ENCODE results near the gene EHD4.

Gene EHD4

DNA sequence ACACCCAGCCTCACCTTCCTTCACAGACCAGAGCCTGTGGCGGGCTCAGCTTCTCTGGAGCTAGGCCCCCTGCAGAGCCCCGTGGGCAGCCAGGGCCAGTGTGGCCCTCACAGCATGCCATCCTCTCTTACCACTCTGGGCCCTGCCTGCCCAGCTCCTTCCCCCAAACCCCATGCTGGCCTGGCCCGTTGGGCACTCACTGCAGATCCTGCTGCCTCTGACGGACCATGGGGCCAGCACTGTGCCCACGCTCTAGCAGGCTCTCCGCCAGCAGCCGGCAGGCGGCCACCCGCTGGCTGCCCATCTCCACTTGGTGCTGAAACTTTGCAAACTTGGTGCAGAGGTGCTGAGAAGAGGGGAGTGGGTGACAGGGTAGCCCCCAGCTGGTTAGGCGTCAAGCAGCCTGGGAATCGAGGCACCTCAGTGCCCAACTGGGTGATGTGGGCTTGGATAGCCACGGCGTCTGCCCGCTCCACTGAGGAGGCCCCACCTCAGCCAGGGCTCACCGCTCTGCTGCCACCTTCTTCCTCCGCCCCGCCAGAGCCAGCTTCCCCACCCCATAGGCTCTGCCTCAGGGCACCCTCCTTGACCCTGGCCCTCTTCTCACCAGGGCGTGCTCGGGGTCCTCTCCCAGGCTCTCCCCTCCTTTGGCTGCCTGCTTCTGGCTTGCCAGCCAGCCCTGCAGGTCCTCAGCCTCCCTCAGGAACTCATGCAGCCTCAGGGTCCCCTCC lies 101.0 kb downstream of the EHD4 start:
- TF ChIP-seq MYC (IDR thresholded peaks at IDR 0.05; ENCODE audit: low read depth, low read length) = no peak
- TF ChIP-seq, protein P1, sequence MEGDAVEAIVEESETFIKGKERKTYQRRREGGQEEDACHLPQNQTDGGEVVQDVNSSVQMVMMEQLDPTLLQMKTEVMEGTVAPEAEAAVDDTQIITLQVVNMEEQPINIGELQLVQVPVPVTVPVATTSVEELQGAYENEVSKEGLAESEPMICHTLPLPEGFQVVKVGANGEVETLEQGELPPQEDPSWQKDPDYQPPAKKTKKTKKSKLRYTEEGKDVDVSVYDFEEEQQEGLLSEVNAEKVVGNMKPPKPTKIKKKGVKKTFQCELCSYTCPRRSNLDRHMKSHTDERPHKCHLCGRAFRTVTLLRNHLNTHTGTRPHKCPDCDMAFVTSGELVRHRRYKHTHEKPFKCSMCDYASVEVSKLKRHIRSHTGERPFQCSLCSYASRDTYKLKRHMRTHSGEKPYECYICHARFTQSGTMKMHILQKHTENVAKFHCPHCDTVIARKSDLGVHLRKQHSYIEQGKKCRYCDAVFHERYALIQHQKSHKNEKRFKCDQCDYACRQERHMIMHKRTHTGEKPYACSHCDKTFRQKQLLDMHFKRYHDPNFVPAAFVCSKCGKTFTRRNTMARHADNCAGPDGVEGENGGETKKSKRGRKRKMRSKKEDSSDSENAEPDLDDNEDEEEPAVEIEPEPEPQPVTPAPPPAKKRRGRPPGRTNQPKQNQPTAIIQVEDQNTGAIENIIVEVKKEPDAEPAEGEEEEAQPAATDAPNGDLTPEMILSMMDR (IDR thresholded peaks at IDR 0.05; ENCODE audit: low read depth, low read length) = no peak
- TF ChIP-seq, protein P2, sequence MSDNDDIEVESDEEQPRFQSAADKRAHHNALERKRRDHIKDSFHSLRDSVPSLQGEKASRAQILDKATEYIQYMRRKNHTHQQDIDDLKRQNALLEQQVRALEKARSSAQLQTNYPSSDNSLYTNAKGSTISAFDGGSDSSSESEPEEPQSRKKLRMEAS (IDR thresholded peaks at IDR 0.05; ENCODE audit: low read depth, low read length) = no peak
- no peak for TF ChIP-seq POLR2A (IDR thresholded peaks at IDR 0.05; ENCODE audit: extremely low read depth, insufficient read length)
- H3K4me3 ChIP-seq (ENCODE audit: low read depth, low read length) = no peak overlapping the region
- no peak for DNase-seq (ENCODE audit: low read depth)

DNA sequence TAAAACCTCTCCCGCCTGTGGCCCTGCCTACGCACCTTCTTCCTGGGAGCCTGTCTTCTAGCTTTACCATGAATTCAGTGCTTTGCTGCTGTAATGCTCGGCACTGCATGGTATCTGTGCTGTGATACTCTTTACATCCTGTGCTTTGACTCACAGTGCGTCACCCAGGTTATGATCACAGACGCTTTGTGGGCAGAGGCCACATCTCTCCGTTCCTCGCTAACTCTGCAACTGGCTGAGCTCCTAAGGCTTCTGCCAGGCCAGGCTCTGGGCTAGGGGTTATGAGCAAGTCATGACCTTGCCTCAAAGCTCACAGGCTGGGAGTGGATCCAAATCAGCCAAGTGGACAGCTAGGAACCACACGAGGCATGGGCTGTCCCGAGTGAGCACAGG lies 101.7 kb downstream of the EHD4 start:
- TF ChIP-seq, protein P1 (IDR thresholded peaks at IDR 0.05; ENCODE audit: low read depth, low read length) = no peak
- TF ChIP-seq, protein P2 (IDR thresholded peaks at IDR 0.05; ENCODE audit: low read depth, low read length) = no peak
- no peak for TF ChIP-seq MYC (IDR thresholded peaks at IDR 0.05; ENCODE audit: low read depth, low read length)
- no peak for TF ChIP-seq POLR2A (IDR thresholded peaks at IDR 0.05; ENCODE audit: extremely low read depth, insufficient read length)
- no peak for DNase-seq (ENCODE audit: low read depth)
- H3K4me3 ChIP-seq (ENCODE audit: low read depth, low read length) = no peak overlapping the region

DNA sequence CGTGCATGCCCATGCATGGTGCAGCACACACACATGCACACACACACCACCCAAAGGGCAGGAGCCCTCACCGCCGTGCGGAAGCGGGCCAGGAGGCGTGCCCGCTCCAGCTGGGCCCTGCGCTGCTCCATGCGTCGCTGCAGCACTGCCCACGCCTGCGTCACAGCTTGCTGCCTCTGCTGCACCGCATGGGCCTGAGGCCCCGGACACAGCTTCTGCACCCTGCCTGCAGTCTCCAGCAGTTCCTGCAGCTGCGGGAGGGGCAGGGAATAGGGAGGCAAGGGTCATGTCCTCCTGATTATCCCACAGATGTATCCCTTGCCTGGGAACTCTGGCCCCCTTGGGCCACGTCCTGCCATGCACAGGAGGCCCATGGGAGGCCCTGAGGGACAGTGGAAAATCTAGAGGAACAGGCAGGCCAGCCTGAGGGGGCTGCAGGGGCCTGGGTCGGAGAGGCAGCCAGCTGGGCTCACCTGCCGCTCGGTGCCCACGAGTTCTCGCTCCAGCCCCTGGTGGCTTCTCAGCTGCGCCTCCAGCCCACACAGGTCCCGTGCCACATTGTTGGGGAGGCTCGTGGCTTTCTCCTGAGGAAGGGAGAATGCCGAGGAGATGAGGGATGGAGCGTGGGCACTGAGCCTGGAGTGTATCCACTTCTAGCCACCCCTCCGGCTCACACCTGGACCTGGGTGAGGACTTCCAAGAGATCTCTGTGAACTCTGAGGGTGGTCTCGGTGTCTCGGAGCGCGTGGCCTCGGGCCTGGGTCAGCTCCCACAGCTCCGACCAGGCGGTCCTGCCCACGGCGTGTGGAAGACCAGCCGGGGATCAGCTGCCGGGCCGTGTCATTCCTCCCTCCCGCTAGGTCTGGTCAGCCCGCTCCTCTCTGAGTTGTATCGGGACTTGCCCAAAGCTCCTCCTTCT lies 102.3 kb downstream of the EHD4 start:
- no peak overlapping the region for H3K4me3 ChIP-seq (ENCODE audit: low read depth, low read length)
- DNase-seq (ENCODE audit: low read depth) = no peak
- TF ChIP-seq MYC (IDR thresholded peaks at IDR 0.05; ENCODE audit: low read depth, low read length) (no peak), POLR2A (IDR thresholded peaks at IDR 0.05; ENCODE audit: extremely low read depth, insufficient read length) (no peak)

DNA sequence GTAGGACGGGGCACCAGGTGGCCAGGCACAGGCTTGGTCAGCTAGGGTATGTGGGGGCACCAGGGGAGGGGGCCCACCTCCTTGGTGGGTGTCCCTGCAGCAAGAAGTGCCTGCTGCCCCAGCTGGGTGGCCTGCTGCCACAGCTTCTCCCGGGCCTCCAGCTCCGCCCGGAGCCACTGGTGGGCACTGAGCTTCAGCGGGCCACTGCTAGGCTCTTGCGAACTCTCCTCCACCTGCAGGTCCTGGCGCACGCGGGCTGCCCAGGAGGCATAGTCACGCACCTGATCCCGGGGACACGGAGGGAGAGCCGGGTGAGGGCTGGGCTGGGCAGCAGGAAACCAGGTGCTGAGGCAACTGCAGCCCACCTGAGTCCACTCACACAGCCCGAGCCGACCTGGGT lies 104.0 kb downstream of the EHD4 start:
- TF ChIP-seq, protein P2 (IDR thresholded peaks at IDR 0.05; ENCODE audit: low read depth, low read length) = no peak
- no peak for TF ChIP-seq POLR2A (IDR thresholded peaks at IDR 0.05; ENCODE audit: extremely low read depth, insufficient read length)
- no peak for TF ChIP-seq MYC (IDR thresholded peaks at IDR 0.05; ENCODE audit: low read depth, low read length)
- TF ChIP-seq, protein P1 (IDR thresholded peaks at IDR 0.05; ENCODE audit: low read depth, low read length) = no peak
- H3K4me3 ChIP-seq (ENCODE audit: low read depth, low read length) = no peak overlapping the region
- no peak for DNase-seq (ENCODE audit: low read depth)

DNA sequence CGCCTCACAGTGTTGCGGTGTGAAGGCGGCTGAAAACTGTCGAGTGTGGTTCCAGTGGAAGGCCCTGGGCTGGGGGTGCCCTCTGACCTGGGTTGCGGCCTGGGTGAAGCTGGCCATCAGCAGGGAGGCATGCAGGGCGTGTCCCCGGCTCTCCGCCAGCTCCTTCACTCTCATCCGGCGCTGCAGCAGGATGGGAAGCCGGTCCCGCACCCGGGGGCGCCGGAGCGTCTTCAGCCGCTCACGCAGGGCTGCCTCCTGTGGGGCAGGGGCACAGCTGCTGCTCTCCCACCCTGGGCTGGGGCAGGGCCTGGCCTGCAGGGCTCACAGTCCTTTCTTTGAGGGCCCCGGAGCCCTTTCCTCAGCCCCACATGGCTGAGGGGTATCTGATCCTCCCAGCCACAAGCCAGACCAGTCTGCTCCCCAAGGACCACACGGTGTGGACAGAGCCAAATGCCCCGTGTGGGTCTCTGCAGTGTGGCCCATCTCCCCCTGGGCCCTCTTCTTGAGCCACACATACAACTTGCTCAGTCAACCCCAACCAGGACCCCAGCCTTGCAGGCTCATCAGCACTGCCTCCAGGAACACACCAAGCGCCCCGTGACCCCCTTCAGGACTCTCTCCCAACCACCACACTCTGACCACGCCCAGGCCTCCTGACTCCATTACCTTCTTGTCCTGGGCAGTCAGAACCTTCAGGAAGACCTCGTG lies 105.3 kb downstream of the EHD4 start:
- no peak for DNase-seq (ENCODE audit: low read depth)
- no peak overlapping the region for H3K4me3 ChIP-seq (ENCODE audit: low read depth, low read length)
- TF ChIP-seq MYC (IDR thresholded peaks at IDR 0.05; ENCODE audit: low read depth, low read length) = no peak
- TF ChIP-seq, protein P1 (IDR thresholded peaks at IDR 0.05; ENCODE audit: low read depth, low read length) = no peak
- TF ChIP-seq, protein P2 (IDR thresholded peaks at IDR 0.05; ENCODE audit: low read depth, low read length) = no peak
- no peak for TF ChIP-seq POLR2A (IDR thresholded peaks at IDR 0.05; ENCODE audit: extremely low read depth, insufficient read length)
